Measurements from ENCODE around the gene STRADB. TPM values are rescaled to one million over a fixed set of nuclear protein-coding genes. Genes with fewer than 3 reads are reported as not detected.
"Not testable (repeated sequence)": the region's sequence is repeated elsewhere in the genome, so short reads cannot be mapped to it uniquely, and the experiment has no call there.

Gene STRADB
- total and polyA plus RNA-seq, 2 donors = 19.5 to 21.3 TPM

- no peak for DNase-seq (ENCODE audit: low read depth in 6 of 9, low spot score in 9 of 9)
- Histone ChIP-seq H3K4me1 (ENCODE audit: control insufficient read depth in 2 of 2, insufficient read depth in 2 of 2, low read length in 2 of 2) (no peaks in the 10 kb centered on the region), H3K36me3 (ENCODE audit: control insufficient read depth in 2 of 2, insufficient read depth in 2 of 2, low read length in 1 of 2) (no peaks in the 10 kb centered on the region), H3K27ac (ENCODE audit: low read depth in 1 of 2, low read length in 1 of 2) (no peak overlapping the region), H3K9me3 (ENCODE audit: control insufficient read depth in 2 of 2, insufficient read depth in 1 of 2, low read length in 1 of 2) (peaks cover 0 to 4% of the 10 kb centered on the region in 2 donors), H3K4me3 (ENCODE audit: low read length in 2 of 2) (no peak overlapping the region), H3K27me3 (ENCODE audit: control insufficient read depth in 2 of 2, insufficient read depth in 1 of 2, low read length in 1 of 2) (no peaks in the 10 kb centered on the region)
- 98% methylated on average over 9 of the region's 9 CpGs for WGBS
These were observed 25.6 kb upstream of the STRADB start for GRCh38 chr2:201425952-201426351.

- H3K9me3 ChIP-seq (ENCODE audit: control insufficient read depth in 2 of 2, insufficient read depth in 1 of 2, low read length in 1 of 2); DNase-seq (ENCODE audit: low read depth in 6 of 9, low spot score in 9 of 9); H3K4me3 ChIP-seq (ENCODE audit: low read length in 2 of 2); H3K27me3 ChIP-seq (ENCODE audit: control insufficient read depth in 2 of 2, insufficient read depth in 1 of 2, low read length in 1 of 2); H3K27ac ChIP-seq (ENCODE audit: low read depth in 1 of 2, low read length in 1 of 2); H3K36me3 ChIP-seq (ENCODE audit: control insufficient read depth in 2 of 2, insufficient read depth in 2 of 2, low read length in 1 of 2); H3K4me1 ChIP-seq (ENCODE audit: control insufficient read depth in 2 of 2, insufficient read depth in 2 of 2, low read length in 2 of 2): not testable (repeated sequence)
These were observed 23.2 kb upstream of the STRADB start for GRCh38 chr2:201428366-201428765.

- not testable (repeated sequence) for H3K27me3 ChIP-seq (ENCODE audit: control insufficient read depth in 2 of 2, insufficient read depth in 1 of 2, low read length in 1 of 2); H3K36me3 ChIP-seq (ENCODE audit: control insufficient read depth in 2 of 2, insufficient read depth in 2 of 2, low read length in 1 of 2); H3K4me3 ChIP-seq (ENCODE audit: low read length in 2 of 2); H3K27ac ChIP-seq (ENCODE audit: low read depth in 1 of 2, low read length in 1 of 2); H3K4me1 ChIP-seq (ENCODE audit: control insufficient read depth in 2 of 2, insufficient read depth in 2 of 2, low read length in 2 of 2); H3K9me3 ChIP-seq (ENCODE audit: control insufficient read depth in 2 of 2, insufficient read depth in 1 of 2, low read length in 1 of 2); DNase-seq (ENCODE audit: low read depth in 6 of 9, low spot score in 9 of 9)
- WGBS = 84% methylated on average over 6 of the region's 6 CpGs
These were observed 21.7 kb upstream of the STRADB start for GRCh38 chr2:201429835-201430234.

GRCh38 chr2:201430322-201430721 is 21.2 kb upstream of the STRADB start:
- not testable (repeated sequence) for H3K27me3 ChIP-seq (ENCODE audit: control insufficient read depth in 2 of 2, insufficient read depth in 1 of 2, low read length in 1 of 2); H3K4me3 ChIP-seq (ENCODE audit: low read length in 2 of 2); H3K9me3 ChIP-seq (ENCODE audit: control insufficient read depth in 2 of 2, insufficient read depth in 1 of 2, low read length in 1 of 2); H3K4me1 ChIP-seq (ENCODE audit: control insufficient read depth in 2 of 2, insufficient read depth in 2 of 2, low read length in 2 of 2); DNase-seq (ENCODE audit: low read depth in 6 of 9, low spot score in 9 of 9); H3K27ac ChIP-seq (ENCODE audit: low read depth in 1 of 2, low read length in 1 of 2); H3K36me3 ChIP-seq (ENCODE audit: control insufficient read depth in 2 of 2, insufficient read depth in 2 of 2, low read length in 1 of 2)
- WGBS = 98% methylated on average over 12 of the region's 12 CpGs

- Histone ChIP-seq H3K27me3 (ENCODE audit: control insufficient read depth in 2 of 2, insufficient read depth in 1 of 2, low read length in 1 of 2) (no peaks in the 10 kb centered on the region), H3K4me1 (ENCODE audit: control insufficient read depth in 2 of 2, insufficient read depth in 2 of 2, low read length in 2 of 2) (peaks cover 2 to 8% of the 10 kb centered on the region in 2 donors), H3K4me3 (ENCODE audit: low read length in 2 of 2) (no peak overlapping the region), H3K27ac (ENCODE audit: low read depth in 1 of 2, low read length in 1 of 2) (no peak overlapping the region), H3K36me3 (ENCODE audit: control insufficient read depth in 2 of 2, insufficient read depth in 2 of 2, low read length in 1 of 2) (no peaks in the 10 kb centered on the region), H3K9me3 (ENCODE audit: control insufficient read depth in 2 of 2, insufficient read depth in 1 of 2, low read length in 1 of 2) (peaks cover 0 to 4% of the 10 kb centered on the region in 2 donors)
- no peak for DNase-seq (ENCODE audit: low read depth in 6 of 9, low spot score in 9 of 9)
- WGBS = 79% methylated on average over 5 of the region's 5 CpGs
These were observed 20.7 kb upstream of the STRADB start for GRCh38 chr2:201430839-201431238.

GRCh38 chr2:201432038-201432620 is 19.4 kb upstream of the STRADB start:
- Histone ChIP-seq H3K36me3 (ENCODE audit: control insufficient read depth in 2 of 2, insufficient read depth in 2 of 2, low read length in 1 of 2) (no peaks in the 10 kb centered on the region), H3K9me3 (ENCODE audit: control insufficient read depth in 2 of 2, insufficient read depth in 1 of 2, low read length in 1 of 2) (peaks cover 0 to 4% of the 10 kb centered on the region in 2 donors), H3K4me3 (ENCODE audit: low read length in 2 of 2) (no peak overlapping the region), H3K27me3 (ENCODE audit: control insufficient read depth in 2 of 2, insufficient read depth in 1 of 2, low read length in 1 of 2) (no peaks in the 10 kb centered on the region), H3K27ac (ENCODE audit: low read depth in 1 of 2, low read length in 1 of 2) (peak overlapping the region in 1 of 2 donors; percentile 65), H3K4me1 (ENCODE audit: control insufficient read depth in 2 of 2, insufficient read depth in 2 of 2, low read length in 2 of 2) (peaks cover 2 to 8% of the 10 kb centered on the region in 2 donors)
- peak in 1 of 9 donors; percentile 44 for DNase-seq (ENCODE audit: low read depth in 6 of 9, low spot score in 9 of 9)
- WGBS = 51% methylated on average over 4 of the region's 4 CpGs

GRCh38 chr2:201432621-201433393 is 18.7 kb upstream of the STRADB start:
- Histone ChIP-seq H3K27ac (ENCODE audit: low read depth in 1 of 2, low read length in 1 of 2) (no peak overlapping the region), H3K4me1 (ENCODE audit: control insufficient read depth in 2 of 2, insufficient read depth in 2 of 2, low read length in 2 of 2) (peaks cover 2 to 8% of the 10 kb centered on the region in 2 donors), H3K36me3 (ENCODE audit: control insufficient read depth in 2 of 2, insufficient read depth in 2 of 2, low read length in 1 of 2) (no peaks in the 10 kb centered on the region), H3K4me3 (ENCODE audit: low read length in 2 of 2) (no peak overlapping the region), H3K9me3 (ENCODE audit: control insufficient read depth in 2 of 2, insufficient read depth in 1 of 2, low read length in 1 of 2) (peaks cover 0 to 4% of the 10 kb centered on the region in 2 donors), H3K27me3 (ENCODE audit: control insufficient read depth in 2 of 2, insufficient read depth in 1 of 2, low read length in 1 of 2) (no peaks in the 10 kb centered on the region)
- DNase-seq (ENCODE audit: low read depth in 6 of 9, low spot score in 9 of 9) = no peak
- WGBS = 92% methylated on average over 5 of the region's 5 CpGs

- Histone ChIP-seq H3K27ac (ENCODE audit: low read depth in 1 of 2, low read length in 1 of 2) (peak overlapping the region in 1 of 2 donors; percentile 16), H3K4me3 (ENCODE audit: low read length in 2 of 2) (no peak overlapping the region), H3K9me3 (ENCODE audit: control insufficient read depth in 2 of 2, insufficient read depth in 1 of 2, low read length in 1 of 2) (peaks cover 0 to 4% of the 10 kb centered on the region in 2 donors)
These were observed 18.0 kb upstream of the STRADB start for GRCh38 chr2:201433394-201433995.

GRCh38 chr2:201436141-201436540 is 15.4 kb upstream of the STRADB start:
- H3K27ac ChIP-seq (ENCODE audit: low read depth in 1 of 2, low read length in 1 of 2) = no peak overlapping the region
- H3K9me3 ChIP-seq (ENCODE audit: control insufficient read depth in 2 of 2, insufficient read depth in 1 of 2, low read length in 1 of 2) = no peaks in the 10 kb centered on the region
- WGBS = 99% methylated on average over 2 of the region's 2 CpGs
- no peaks in the 10 kb centered on the region for H3K36me3 ChIP-seq (ENCODE audit: control insufficient read depth in 2 of 2, insufficient read depth in 2 of 2, low read length in 1 of 2)
- no peak for DNase-seq (ENCODE audit: low read depth in 6 of 9, low spot score in 9 of 9)
- no peaks in the 10 kb centered on the region for H3K27me3 ChIP-seq (ENCODE audit: control insufficient read depth in 2 of 2, insufficient read depth in 1 of 2, low read length in 1 of 2)
- H3K4me1 ChIP-seq (ENCODE audit: control insufficient read depth in 2 of 2, insufficient read depth in 2 of 2, low read length in 2 of 2) = peaks cover 2 to 8% of the 10 kb centered on the region in 2 donors
- H3K4me3 ChIP-seq (ENCODE audit: low read length in 2 of 2) = no peak overlapping the region

More at GRCh38 chr2:201433394-201433995, 18.0 kb upstream of the STRADB start:
- WGBS = 87% methylated on average over 11 of the region's 11 CpGs
- no peak for DNase-seq (ENCODE audit: low read depth in 6 of 9, low spot score in 9 of 9)
- H3K27me3 ChIP-seq (ENCODE audit: control insufficient read depth in 2 of 2, insufficient read depth in 1 of 2, low read length in 1 of 2) = no peaks in the 10 kb centered on the region
- H3K36me3 ChIP-seq (ENCODE audit: control insufficient read depth in 2 of 2, insufficient read depth in 2 of 2, low read length in 1 of 2) = no peaks in the 10 kb centered on the region
- peaks cover 2 to 8% of the 10 kb centered on the region in 2 donors for H3K4me1 ChIP-seq (ENCODE audit: control insufficient read depth in 2 of 2, insufficient read depth in 2 of 2, low read length in 2 of 2)
